Kidney epithelial cell (primary cell): ENCODE results near the gene OR52M1. TPM values are rescaled to one million over a fixed set of nuclear protein-coding genes. Genes with fewer than 3 reads are reported as not detected.

Experiments used
- DNase-seq: peaks from one replicate; pipeline ENCODE4 v3.0.0-alpha.2; 2010; ENCODE audit warnings: low read depth
- H3K27me3 ChIP-seq: 2 replicates; pipeline ENCODE4 v1.6.0; 2011; ENCODE audit warnings: low read length; ENCODE audit not compliant: control insufficient read depth, insufficient read depth
- H3K36me3 ChIP-seq: 2 replicates; pipeline ENCODE4 v1.5.1; 2011; ENCODE audit warnings: low read length; ENCODE audit not compliant: control insufficient read depth, insufficient read depth
- H3K4me3 ChIP-seq: 2 replicates; pipeline ENCODE4 v1.5.1; 2011; ENCODE audit warnings: low read depth, mild to moderate bottlenecking, control low read depth, low read length
- CTCF ChIP-seq: IDR thresholded peaks from 2 replicates; pipeline ENCODE4 v1.5.1; 2011; ENCODE audit warnings: mild to moderate bottlenecking, moderate library complexity, low read length, control low read depth, inconsistent platforms; ENCODE audit not compliant: insufficient read depth, poor library complexity, severe bottlenecking
- total RNA-seq: library from RNA; depleted of rRNA; stranded (reverse); fragments of >200 nt; gene quantifications from 2 replicates; pipeline ENCODE4 v1.2.3, GENCODE V29; 2015

OR52M1 gene
- total RNA-seq, 1 donor from 2014 or later: not detected

DNA sequence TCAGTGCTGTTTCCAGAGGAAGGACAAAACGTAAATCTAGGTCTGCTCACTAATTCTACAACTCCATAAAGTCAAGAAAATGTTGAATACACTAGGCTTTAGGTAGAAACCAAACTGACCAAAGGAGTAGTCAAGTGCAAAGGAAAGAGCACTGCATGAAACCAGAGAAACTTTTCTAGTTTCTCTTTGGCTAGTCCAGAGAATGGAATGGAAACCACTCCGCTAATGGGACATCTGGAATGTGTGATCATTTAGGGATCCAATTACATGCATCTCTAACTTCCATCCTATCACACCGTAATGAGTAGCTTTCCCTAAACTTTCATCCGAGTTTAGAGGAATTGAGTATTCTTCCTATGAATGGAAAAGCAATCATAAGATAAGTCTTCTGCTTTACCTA is 2.4 kb downstream of the OR52M1 start:
- Histone ChIP-seq H3K27me3 (no peaks in the 10 kb centered on the region), H3K4me3 (no peak overlapping the region), H3K36me3 (no peaks in the 10 kb centered on the region)
- DNase-seq: no peak
- no peak for TF ChIP-seq CTCF

- H3K27me3 ChIP-seq: no peaks in the 10 kb centered on the region
- DNase-seq: no peak
- no peaks in the 10 kb centered on the region for H3K36me3 ChIP-seq
- TF ChIP-seq CTCF: peak; percentile 22
- H3K4me3 ChIP-seq: no peak overlapping the region
Observed at GRCh38 chr11:4551346-4551979, 6.5 kb downstream of the OR52M1 start.

- TF ChIP-seq CTCF: no peak
- Histone ChIP-seq H3K4me3 (no peak overlapping the region), H3K27me3 (no peaks in the 10 kb centered on the region), H3K36me3 (no peaks in the 10 kb centered on the region)
- no peak for DNase-seq
Observed at GRCh38 chr11:4559527-4560440, 14.8 kb downstream of the OR52M1 start.

- no peak overlapping the region for H3K4me3 ChIP-seq
- no peaks in the 10 kb centered on the region for H3K27me3 ChIP-seq
- no peaks in the 10 kb centered on the region for H3K36me3 ChIP-seq
- DNase-seq: no peak
- TF ChIP-seq CTCF: no peak
Observed at GRCh38 chr11:4560467-4560866, 15.5 kb downstream of the OR52M1 start.

- DNase-seq: no peak
- Histone ChIP-seq H3K4me3 (no peak overlapping the region), H3K27me3 (no peaks in the 10 kb centered on the region), H3K36me3 (no peaks in the 10 kb centered on the region)
- no peak for TF ChIP-seq CTCF
Observed at GRCh38 chr11:4565371-4565770, 20.4 kb downstream of the OR52M1 start.
